ENCODE results near the gene PRR27. TPM values are rescaled to one million over a fixed set of nuclear protein-coding genes. Genes with fewer than 3 reads are reported as not detected.

PRR27 gene
- not detected for total RNA-seq

GRCh38 chr4:70153937-70154336, at the start of gene PRR27:
Gene PRR27, plus strand, starts transcription at chr4:70154237. Its CDS starts 139 bp downstream, at chr4:70154376.
- ATAC-seq (no peak), DNase-seq (ENCODE audit: low spot score) (no peak)
- Mint-ChIP-seq H3K4me1 (ENCODE audit: low read depth in 2 of 2) (no peaks in the 10 kb centered on the region), H3K4me3 (no peak within 1 kb of the TSS), H3K27me3 (no peaks in the 10 kb centered on the region), H3K9me3 (no peaks in the 10 kb centered on the region), H3K27ac (no peak within 1 kb of the TSS), H3K36me3 (no peaks in the 10 kb centered on the region)

- H3K27ac Mint-ChIP-seq = no peak overlapping the region
- no peak for ATAC-seq
- no peaks in the 10 kb centered on the region for H3K36me3 Mint-ChIP-seq
- no peaks in the 10 kb centered on the region for H3K27me3 Mint-ChIP-seq
- peaks cover 10% of the 10 kb centered on the region for H3K9me3 Mint-ChIP-seq
- no peaks in the 10 kb centered on the region for H3K4me1 Mint-ChIP-seq (ENCODE audit: low read depth in 2 of 2)
- DNase-seq (ENCODE audit: low spot score) = no peak
- H3K4me3 Mint-ChIP-seq = no peak overlapping the region
Measured at GRCh38 chr4:70110917-70111316, 43.1 kb upstream of the PRR27 start.

- DNase-seq (ENCODE audit: low spot score) = no peak
- no peak for ATAC-seq
- H3K4me3 Mint-ChIP-seq = no peak overlapping the region
- no peaks in the 10 kb centered on the region for H3K4me1 Mint-ChIP-seq (ENCODE audit: low read depth in 2 of 2)
- H3K9me3 Mint-ChIP-seq = peaks cover 11% of the 10 kb centered on the region
- no peaks in the 10 kb centered on the region for H3K36me3 Mint-ChIP-seq
- no peaks in the 10 kb centered on the region for H3K27me3 Mint-ChIP-seq
- no peak overlapping the region for H3K27ac Mint-ChIP-seq
Measured at GRCh38 chr4:70113656-70114055, 40.4 kb upstream of the PRR27 start.

- H3K4me1 Mint-ChIP-seq (ENCODE audit: low read depth in 2 of 2) = no peaks in the 10 kb centered on the region
- ATAC-seq (no peak), DNase-seq (ENCODE audit: low spot score) (no peak)
- no peaks in the 10 kb centered on the region for H3K27me3 Mint-ChIP-seq
- H3K27ac Mint-ChIP-seq = no peak overlapping the region
- H3K9me3 Mint-ChIP-seq = peaks cover 11% of the 10 kb centered on the region
- H3K36me3 Mint-ChIP-seq = no peaks in the 10 kb centered on the region
- no peak overlapping the region for H3K4me3 Mint-ChIP-seq
Measured at GRCh38 chr4:70114096-70114495, 39.9 kb upstream of the PRR27 start.

- ATAC-seq (no peak), DNase-seq (ENCODE audit: low spot score) (no peak)
- Mint-ChIP-seq H3K27me3 (no peaks in the 10 kb centered on the region), H3K4me3 (no peak overlapping the region), H3K9me3 (peaks cover 5% of the 10 kb centered on the region), H3K4me1 (ENCODE audit: low read depth in 2 of 2) (no peaks in the 10 kb centered on the region), H3K27ac (no peak overlapping the region), H3K36me3 (no peaks in the 10 kb centered on the region)
Measured at GRCh38 chr4:70120323-70120722, 33.7 kb upstream of the PRR27 start.

- H3K9me3 Mint-ChIP-seq = no peaks in the 10 kb centered on the region
- H3K4me1 Mint-ChIP-seq (ENCODE audit: low read depth in 2 of 2) = no peaks in the 10 kb centered on the region
- ATAC-seq = no peak
- H3K36me3 Mint-ChIP-seq = no peaks in the 10 kb centered on the region
- no peak overlapping the region for H3K4me3 Mint-ChIP-seq
- no peak for DNase-seq (ENCODE audit: low spot score)
- H3K27me3 Mint-ChIP-seq = no peaks in the 10 kb centered on the region
- no peak overlapping the region for H3K27ac Mint-ChIP-seq
Measured at GRCh38 chr4:70133473-70133872, 20.6 kb upstream of the PRR27 start.

- no peak for ATAC-seq
- Mint-ChIP-seq H3K27me3 (no peaks in the 10 kb centered on the region), H3K27ac (no peak overlapping the region), H3K9me3 (no peaks in the 10 kb centered on the region), H3K36me3 (no peaks in the 10 kb centered on the region), H3K4me3 (no peak overlapping the region), H3K4me1 (ENCODE audit: low read depth in 2 of 2) (no peaks in the 10 kb centered on the region)
- DNase-seq (ENCODE audit: low spot score) = no peak
Measured at GRCh38 chr4:70138751-70139150, 15.3 kb upstream of the PRR27 start.

GRCh38 chr4:70151271-70151670, 2.8 kb upstream of the PRR27 start:
- H3K36me3 Mint-ChIP-seq = no peaks in the 10 kb centered on the region
- ATAC-seq (no peak), DNase-seq (ENCODE audit: low spot score) (no peak)
- no peaks in the 10 kb centered on the region for H3K27me3 Mint-ChIP-seq
- no peaks in the 10 kb centered on the region for H3K4me1 Mint-ChIP-seq (ENCODE audit: low read depth in 2 of 2)
- H3K4me3 Mint-ChIP-seq = no peak overlapping the region
- H3K9me3 Mint-ChIP-seq = no peaks in the 10 kb centered on the region
- no peak overlapping the region for H3K27ac Mint-ChIP-seq

GRCh38 chr4:70152088-70152487, 1.9 kb upstream of the PRR27 start:
- H3K36me3 Mint-ChIP-seq = no peaks in the 10 kb centered on the region
- no peaks in the 10 kb centered on the region for H3K27me3 Mint-ChIP-seq
- no peak overlapping the region for H3K27ac Mint-ChIP-seq
- H3K4me1 Mint-ChIP-seq (ENCODE audit: low read depth in 2 of 2) = no peaks in the 10 kb centered on the region
- ATAC-seq (no peak), DNase-seq (ENCODE audit: low spot score) (no peak)
- H3K4me3 Mint-ChIP-seq = no peak overlapping the region
- no peaks in the 10 kb centered on the region for H3K9me3 Mint-ChIP-seq

GRCh38 chr4:70158576-70158975, 4.5 kb downstream of the PRR27 start:
- Mint-ChIP-seq H3K4me1 (ENCODE audit: low read depth in 2 of 2) (no peaks in the 10 kb centered on the region), H3K36me3 (no peaks in the 10 kb centered on the region), H3K27me3 (no peaks in the 10 kb centered on the region), H3K9me3 (no peaks in the 10 kb centered on the region), H3K4me3 (no peak overlapping the region), H3K27ac (no peak overlapping the region)
- ATAC-seq (no peak), DNase-seq (ENCODE audit: low spot score) (no peak)

- no peak for ATAC-seq
- Mint-ChIP-seq H3K4me3 (no peak overlapping the region), H3K9me3 (no peaks in the 10 kb centered on the region), H3K27ac (no peak overlapping the region), H3K27me3 (no peaks in the 10 kb centered on the region), H3K36me3 (no peaks in the 10 kb centered on the region), H3K4me1 (ENCODE audit: low read depth in 2 of 2) (no peaks in the 10 kb centered on the region)
- DNase-seq (ENCODE audit: low spot score) = no peak
Measured at GRCh38 chr4:70177090-70177489, 23.1 kb downstream of the PRR27 start.

GRCh38 chr4:70178075-70178660, 24.1 kb downstream of the PRR27 start:
- DNase-seq (ENCODE audit: low spot score) (no peak), ATAC-seq (no peak)
- Mint-ChIP-seq H3K4me1 (ENCODE audit: low read depth in 2 of 2) (no peaks in the 10 kb centered on the region), H3K27ac (no peak overlapping the region), H3K4me3 (no peak overlapping the region), H3K9me3 (no peaks in the 10 kb centered on the region), H3K36me3 (no peaks in the 10 kb centered on the region), H3K27me3 (no peaks in the 10 kb centered on the region)

GRCh38 chr4:70179811-70180210, 25.8 kb downstream of the PRR27 start:
- Mint-ChIP-seq H3K27me3 (no peaks in the 10 kb centered on the region), H3K36me3 (no peaks in the 10 kb centered on the region), H3K27ac (no peak overlapping the region), H3K4me3 (no peak overlapping the region), H3K9me3 (no peaks in the 10 kb centered on the region), H3K4me1 (ENCODE audit: low read depth in 2 of 2) (no peaks in the 10 kb centered on the region)
- DNase-seq (ENCODE audit: low spot score) (no peak), ATAC-seq (no peak)

- H3K27ac Mint-ChIP-seq = no peak overlapping the region
- H3K36me3 Mint-ChIP-seq = no peaks in the 10 kb centered on the region
- DNase-seq (ENCODE audit: low spot score) = no peak
- no peaks in the 10 kb centered on the region for H3K4me1 Mint-ChIP-seq (ENCODE audit: low read depth in 2 of 2)
- no peak for ATAC-seq
- no peaks in the 10 kb centered on the region for H3K27me3 Mint-ChIP-seq
- H3K4me3 Mint-ChIP-seq = no peak overlapping the region
- no peaks in the 10 kb centered on the region for H3K9me3 Mint-ChIP-seq
Measured at GRCh38 chr4:70181864-70182263, 27.8 kb downstream of the PRR27 start.

- no peak overlapping the region for H3K4me3 Mint-ChIP-seq
- H3K36me3 Mint-ChIP-seq = no peaks in the 10 kb centered on the region
- no peaks in the 10 kb centered on the region for H3K9me3 Mint-ChIP-seq
- no peak overlapping the region for H3K27ac Mint-ChIP-seq
- no peaks in the 10 kb centered on the region for H3K27me3 Mint-ChIP-seq
- no peaks in the 10 kb centered on the region for H3K4me1 Mint-ChIP-seq (ENCODE audit: low read depth in 2 of 2)
- ATAC-seq (no peak), DNase-seq (ENCODE audit: low spot score) (no peak)
Measured at GRCh38 chr4:70182517-70183167, 28.6 kb downstream of the PRR27 start.

All from natural killer cell treated with Interleukin-12 subunit alpha and Interleukin-12 subunit beta and Interleukin-15 and Interleukin-18, amount 100 ng/mL, for 72 hours (primary cell).